ENCODE results near the gene GRIK4.

GRCh38 chr11:120880498-120881175 is 369.1 kb downstream of the GRIK4 start:
- TF ChIP-seq CTCF (IDR thresholded peaks at IDR 0.05), result no peak
- TF ChIP-seq EP300 (IDR thresholded peaks at IDR 0.05; ENCODE audit: borderline replicate concordance in 1 of 2, low read depth in 1 of 2, low read length in 1 of 2), result no peak
- TF ChIP-seq RAD21 (IDR thresholded peaks at IDR 0.05; ENCODE audit: low read length), result no peak
- no peak for TF ChIP-seq TCF12 (IDR thresholded peaks at IDR 0.05)
- TF ChIP-seq RCOR1 (IDR thresholded peaks at IDR 0.05; ENCODE audit: low read length), result no peak
- TF ChIP-seq NFIC (IDR thresholded peaks at IDR 0.05; ENCODE audit: borderline replicate concordance), result no peak
- no peak for TF ChIP-seq GABPA (IDR thresholded peaks at IDR 0.05; ENCODE audit: low read depth)
- no peak for TF ChIP-seq ZBTB33 (IDR thresholded peaks at IDR 0.05; ENCODE audit: borderline replicate concordance, low read depth)
- no peak for TF ChIP-seq FOXM1 (IDR thresholded peaks at IDR 0.05; ENCODE audit: low read depth)
- no peak for TF ChIP-seq TAF1 (IDR thresholded peaks at IDR 0.05; ENCODE audit: borderline replicate concordance, low read depth, low read length)
- TF ChIP-seq POLR2AphosphoS5 (IDR thresholded peaks at IDR 0.05; ENCODE audit: low read depth, low read length), result no peak
- TF ChIP-seq FOXJ3 (CRISPR knock-in tag; IDR thresholded peaks at IDR 0.05), result no peak
- no peak for TF ChIP-seq USF1 (IDR thresholded peaks at IDR 0.05; ENCODE audit: borderline replicate concordance, low read depth)
- no peak for TF ChIP-seq NRF1 (IDR thresholded peaks at IDR 0.05; ENCODE audit: low read depth, low read length)

Data from SK-N-SH (cell line).